ENCODE data around the gene IWS1.

Gene IWS1

GRCh38 chr2:127503491-127503890, 22.8 kb downstream of the IWS1 start:
- H3K79me2 ChIP-seq (ENCODE audit: control insufficient read depth, insufficient read depth, low read length): peaks cover 19% of the 10 kb centered on the region
- H3K4me1 ChIP-seq (ENCODE audit: control insufficient read depth, low read depth, low read length): no peaks in the 10 kb centered on the region
- no peak overlapping the region for H3K4me2 ChIP-seq (ENCODE audit: low read length)
- no peak overlapping the region for H2AK5ac ChIP-seq (ENCODE audit: low read length)
- DNase-seq: no peak
- H3K18ac ChIP-seq (ENCODE audit: low read length): no peak overlapping the region
- H3K23ac ChIP-seq (ENCODE audit: low read length): no peak overlapping the region
- H3K27me3 ChIP-seq (ENCODE audit: insufficient read depth, low read length, poor library complexity): no peaks in the 10 kb centered on the region
- H3K79me1 ChIP-seq (ENCODE audit: low read length): peaks cover 12% of the 10 kb centered on the region
- no peak overlapping the region for H3K4ac ChIP-seq (ENCODE audit: low read depth, low read length)
- WGBS (ENCODE audit: extremely low coverage, insufficient coverage, low lambda C conversion rate): no CpG with 5 or more reads among the region's 2 CpGs
- H4K8ac ChIP-seq (ENCODE audit: low read depth, low read length): no peak overlapping the region
- peaks cover 12% of the 10 kb centered on the region for H3K36me3 ChIP-seq (ENCODE audit: control insufficient read depth, insufficient read depth, low read length)
- no peak overlapping the region for H3K4me3 ChIP-seq (ENCODE audit: low read length)
- no peak overlapping the region for H2BK120ac ChIP-seq (ENCODE audit: low read depth, low read length)
- H3K9ac ChIP-seq (ENCODE audit: low read length): no peak overlapping the region
- no peak overlapping the region for H2BK5ac ChIP-seq (ENCODE audit: low read length)
- no peak overlapping the region for H4K5ac ChIP-seq (ENCODE audit: low read length)
- no peak overlapping the region for H3K56ac ChIP-seq (ENCODE audit: low read length)
- no peak overlapping the region for H2BK15ac ChIP-seq (replicated peaks; ENCODE audit: low read depth)
- H3K27ac ChIP-seq (ENCODE audit: low read depth, low read length): no peak overlapping the region

GRCh38 chr2:127498386-127498785, 27.9 kb downstream of the IWS1 start:
- Histone ChIP-seq H3K56ac (ENCODE audit: low read length) (no peak overlapping the region), H3K9ac (ENCODE audit: low read length) (no peak overlapping the region), H3K79me1 (ENCODE audit: low read length) (peaks cover 4% of the 10 kb centered on the region), H4K5ac (ENCODE audit: low read length) (no peak overlapping the region), H3K4me3 (ENCODE audit: low read length) (no peak overlapping the region), H3K36me3 (ENCODE audit: control insufficient read depth, insufficient read depth, low read length) (peaks cover 3% of the 10 kb centered on the region), H3K18ac (ENCODE audit: low read length) (no peak overlapping the region), H3K27ac (ENCODE audit: low read depth, low read length) (no peak overlapping the region), H4K8ac (ENCODE audit: low read depth, low read length) (no peak overlapping the region), H2BK120ac (ENCODE audit: low read depth, low read length) (no peak overlapping the region), H3K23ac (ENCODE audit: low read length) (no peak overlapping the region), H2BK15ac (replicated peaks; ENCODE audit: low read depth) (no peak overlapping the region), H3K79me2 (ENCODE audit: control insufficient read depth, insufficient read depth, low read length) (no peaks in the 10 kb centered on the region), H3K4me1 (ENCODE audit: control insufficient read depth, low read depth, low read length) (no peaks in the 10 kb centered on the region), H2AK5ac (ENCODE audit: low read length) (no peak overlapping the region), H3K27me3 (ENCODE audit: insufficient read depth, low read length, poor library complexity) (no peaks in the 10 kb centered on the region), H3K4me2 (ENCODE audit: low read length) (no peak overlapping the region), H3K4ac (ENCODE audit: low read depth, low read length) (no peak overlapping the region), H2BK5ac (ENCODE audit: low read length) (no peak overlapping the region)
- WGBS (ENCODE audit: extremely low coverage, insufficient coverage, low lambda C conversion rate): no CpG with 5 or more reads among the region's 2 CpGs
- DNase-seq: no peak

- H3K79me1 ChIP-seq (ENCODE audit: low read length): no peaks in the 10 kb centered on the region
- no peaks in the 10 kb centered on the region for H3K79me2 ChIP-seq (ENCODE audit: control insufficient read depth, insufficient read depth, low read length)
- H3K4me1 ChIP-seq (ENCODE audit: control insufficient read depth, low read depth, low read length): no peaks in the 10 kb centered on the region
- no peak overlapping the region for H4K5ac ChIP-seq (ENCODE audit: low read length)
- no peaks in the 10 kb centered on the region for H3K27me3 ChIP-seq (ENCODE audit: insufficient read depth, low read length, poor library complexity)
- H2BK5ac ChIP-seq (ENCODE audit: low read length): no peak overlapping the region
- H3K18ac ChIP-seq (ENCODE audit: low read length): no peak overlapping the region
- no peak for DNase-seq
- no peak overlapping the region for H2BK15ac ChIP-seq (replicated peaks; ENCODE audit: low read depth)
- no peak overlapping the region for H3K4me3 ChIP-seq (ENCODE audit: low read length)
- WGBS (ENCODE audit: extremely low coverage, insufficient coverage, low lambda C conversion rate): no CpG with 5 or more reads among the region's 4 CpGs
- H3K4me2 ChIP-seq (ENCODE audit: low read length): no peak overlapping the region
- no peak overlapping the region for H2BK120ac ChIP-seq (ENCODE audit: low read depth, low read length)
- H3K23ac ChIP-seq (ENCODE audit: low read length): no peak overlapping the region
- no peak overlapping the region for H4K8ac ChIP-seq (ENCODE audit: low read depth, low read length)
- H3K27ac ChIP-seq (ENCODE audit: low read depth, low read length): no peak overlapping the region
- no peak overlapping the region for H3K4ac ChIP-seq (ENCODE audit: low read depth, low read length)
- H3K36me3 ChIP-seq (ENCODE audit: control insufficient read depth, insufficient read depth, low read length): peaks cover 12% of the 10 kb centered on the region
- H3K9ac ChIP-seq (ENCODE audit: low read length): no peak overlapping the region
- no peak overlapping the region for H3K56ac ChIP-seq (ENCODE audit: low read length)
- no peak overlapping the region for H2AK5ac ChIP-seq (ENCODE audit: low read length)
Observed at GRCh38 chr2:127490283-127490682, 36.0 kb downstream of the IWS1 start.

- Histone ChIP-seq H3K9ac (ENCODE audit: low read length) (no peak overlapping the region), H2AK5ac (ENCODE audit: low read length) (no peak overlapping the region), H3K4me3 (ENCODE audit: low read length) (no peak overlapping the region), H4K5ac (ENCODE audit: low read length) (no peak overlapping the region), H3K79me1 (ENCODE audit: low read length) (peaks cover 2% of the 10 kb centered on the region), H2BK15ac (replicated peaks; ENCODE audit: low read depth) (no peak overlapping the region), H3K79me2 (ENCODE audit: control insufficient read depth, insufficient read depth, low read length) (no peaks in the 10 kb centered on the region), H3K27ac (ENCODE audit: low read depth, low read length) (no peak overlapping the region), H4K8ac (ENCODE audit: low read depth, low read length) (no peak overlapping the region), H2BK120ac (ENCODE audit: low read depth, low read length) (no peak overlapping the region), H2BK5ac (ENCODE audit: low read length) (no peak overlapping the region), H3K27me3 (ENCODE audit: insufficient read depth, low read length, poor library complexity) (no peaks in the 10 kb centered on the region), H3K23ac (ENCODE audit: low read length) (no peak overlapping the region), H3K36me3 (ENCODE audit: control insufficient read depth, insufficient read depth, low read length) (peaks cover 12% of the 10 kb centered on the region), H3K56ac (ENCODE audit: low read length) (no peak overlapping the region), H3K4me2 (ENCODE audit: low read length) (no peak overlapping the region), H3K4ac (ENCODE audit: low read depth, low read length) (no peak overlapping the region), H3K18ac (ENCODE audit: low read length) (no peak overlapping the region), H3K4me1 (ENCODE audit: control insufficient read depth, low read depth, low read length) (no peaks in the 10 kb centered on the region)
- no peak for DNase-seq
- WGBS (ENCODE audit: extremely low coverage, insufficient coverage, low lambda C conversion rate): no CpG with 5 or more reads among the region's 8 CpGs
Observed at GRCh38 chr2:127486247-127487058, 39.8 kb downstream of the IWS1 start.

GRCh38 chr2:127485694-127486071, 40.6 kb downstream of the IWS1 start:
- no peak overlapping the region for H3K18ac ChIP-seq (ENCODE audit: low read length)
- H3K4me3 ChIP-seq (ENCODE audit: low read length): no peak overlapping the region
- H3K4me2 ChIP-seq (ENCODE audit: low read length): no peak overlapping the region
- H3K4ac ChIP-seq (ENCODE audit: low read depth, low read length): no peak overlapping the region
- no peak overlapping the region for H2BK120ac ChIP-seq (ENCODE audit: low read depth, low read length)
- peaks cover 16% of the 10 kb centered on the region for H3K36me3 ChIP-seq (ENCODE audit: control insufficient read depth, insufficient read depth, low read length)
- no peaks in the 10 kb centered on the region for H3K4me1 ChIP-seq (ENCODE audit: control insufficient read depth, low read depth, low read length)
- no peak overlapping the region for H3K27ac ChIP-seq (ENCODE audit: low read depth, low read length)
- no peak overlapping the region for H3K9ac ChIP-seq (ENCODE audit: low read length)
- H3K79me2 ChIP-seq (ENCODE audit: control insufficient read depth, insufficient read depth, low read length): no peaks in the 10 kb centered on the region
- H3K27me3 ChIP-seq (ENCODE audit: insufficient read depth, low read length, poor library complexity): no peaks in the 10 kb centered on the region
- no peak for DNase-seq
- no peak overlapping the region for H2AK5ac ChIP-seq (ENCODE audit: low read length)
- no CpG with 5 or more reads among the region's 5 CpGs for WGBS (ENCODE audit: extremely low coverage, insufficient coverage, low lambda C conversion rate)
- H3K79me1 ChIP-seq (ENCODE audit: low read length): peaks cover 2% of the 10 kb centered on the region
- H3K23ac ChIP-seq (ENCODE audit: low read length): no peak overlapping the region
- no peak overlapping the region for H4K5ac ChIP-seq (ENCODE audit: low read length)
- no peak overlapping the region for H2BK15ac ChIP-seq (replicated peaks; ENCODE audit: low read depth)
- no peak overlapping the region for H2BK5ac ChIP-seq (ENCODE audit: low read length)
- H4K8ac ChIP-seq (ENCODE audit: low read depth, low read length): no peak overlapping the region
- H3K56ac ChIP-seq (ENCODE audit: low read length): no peak overlapping the region

Data from mesendoderm (in vitro differentiated cells).